GM21723 (cell line): Measurements from ENCODE around the gene KIF13A.
"Not testable (repeated sequence)": the region's sequence is repeated elsewhere in the genome, so short reads cannot be mapped to it uniquely, and the experiment has no call there.

Experiments
- ATAC-seq: cut with Tn5 transposase; IDR thresholded peaks from one replicate; pipeline ENCODE4 v1.9.1; 2021; ENCODE audit warnings: mild to moderate bottlenecking, moderate library complexity; ENCODE audit not compliant: unreplicated experiment

Gene KIF13A

GRCh38 chr6:17971128-17972073 lies 16.0 kb downstream of the KIF13A start:
- ATAC-seq, result no peak

- no peak for ATAC-seq
Observed at GRCh38 chr6:17968876-17969275, 18.6 kb downstream of the KIF13A start.

- ATAC-seq, result no peak
Observed at GRCh38 chr6:17967668-17968518, 19.5 kb downstream of the KIF13A start.

- no peak for ATAC-seq
Observed at GRCh38 chr6:17966451-17966850, 21.0 kb downstream of the KIF13A start.

GRCh38 chr6:17965397-17965796 lies 22.0 kb downstream of the KIF13A start:
- ATAC-seq, result no peak

GRCh38 chr6:17964633-17965032 lies 22.8 kb downstream of the KIF13A start:
- ATAC-seq, result no peak

GRCh38 chr6:17962436-17963031 lies 24.9 kb downstream of the KIF13A start:
- no peak for ATAC-seq

GRCh38 chr6:17959302-17959701 lies 28.1 kb downstream of the KIF13A start:
- ATAC-seq, result no peak

GRCh38 chr6:17957904-17958620 lies 29.4 kb downstream of the KIF13A start:
- no peak for ATAC-seq

GRCh38 chr6:17957498-17957897 lies 29.9 kb downstream of the KIF13A start:
- peak; percentile 68 for ATAC-seq

GRCh38 chr6:17957086-17957485 lies 30.3 kb downstream of the KIF13A start:
- no peak for ATAC-seq

GRCh38 chr6:17950095-17950494 lies 37.3 kb downstream of the KIF13A start:
- ATAC-seq, result no peak

- ATAC-seq, result no peak
Observed at GRCh38 chr6:17949168-17949567, 38.3 kb downstream of the KIF13A start.

- no peak for ATAC-seq
Observed at GRCh38 chr6:17948725-17949124, 38.7 kb downstream of the KIF13A start.

- not testable (repeated sequence) for ATAC-seq
Observed at GRCh38 chr6:17947574-17947973, 39.9 kb downstream of the KIF13A start.

GRCh38 chr6:17945575-17945974 lies 41.9 kb downstream of the KIF13A start:
- no peak for ATAC-seq

- ATAC-seq, result no peak
Observed at GRCh38 chr6:17945111-17945510, 42.3 kb downstream of the KIF13A start.

- no peak for ATAC-seq
Observed at GRCh38 chr6:17941318-17941717, 46.1 kb downstream of the KIF13A start.

GRCh38 chr6:17940151-17940792 lies 47.2 kb downstream of the KIF13A start:
- no peak for ATAC-seq

- ATAC-seq, result no peak
Observed at GRCh38 chr6:17938901-17939300, 48.5 kb downstream of the KIF13A start.
